HG02852 (cell line): Measurements from ENCODE around the gene FGF18.
"Not testable (repeated sequence)": the region's sequence is repeated elsewhere in the genome, so short reads cannot be mapped to it uniquely, and the experiment has no call there.

Experiments used
- ATAC-seq: cut with Tn5 transposase; IDR thresholded peaks from one replicate; pipeline ENCODE4 v1.9.1; 2021; ENCODE audit warnings: mild to moderate bottlenecking, moderate library complexity; ENCODE audit not compliant: unreplicated experiment

The FGF18 gene

DNA sequence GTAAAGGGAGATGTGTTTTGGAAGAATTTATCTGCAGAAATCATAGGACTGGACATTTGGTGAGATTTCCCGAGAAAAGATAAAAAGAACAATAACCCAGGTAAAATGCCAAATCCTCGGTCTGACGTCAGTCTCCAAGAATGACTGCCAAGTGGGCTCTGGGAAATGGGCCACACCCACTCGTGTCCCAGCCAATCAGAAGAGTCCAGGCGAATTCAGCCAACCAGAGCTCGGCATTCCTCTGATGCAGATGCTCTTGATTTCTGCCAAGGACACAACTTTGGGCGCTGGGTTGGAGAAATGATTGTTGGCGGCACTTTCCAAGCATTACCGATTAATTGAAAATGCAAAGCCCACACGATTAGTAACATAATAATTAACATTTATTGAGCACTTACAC lies 73.3 kb downstream of the FGF18 start:
- no peak for ATAC-seq

- no peak for ATAC-seq
Measured at GRCh38 chr5:171493646-171494393, 74.4 kb downstream of the FGF18 start.

GRCh38 chr5:171494452-171495121 lies 75.1 kb downstream of the FGF18 start:
- ATAC-seq, result no peak

- ATAC-seq, result no peak
Measured at GRCh38 chr5:171495122-171495700, 75.8 kb downstream of the FGF18 start.

DNA sequence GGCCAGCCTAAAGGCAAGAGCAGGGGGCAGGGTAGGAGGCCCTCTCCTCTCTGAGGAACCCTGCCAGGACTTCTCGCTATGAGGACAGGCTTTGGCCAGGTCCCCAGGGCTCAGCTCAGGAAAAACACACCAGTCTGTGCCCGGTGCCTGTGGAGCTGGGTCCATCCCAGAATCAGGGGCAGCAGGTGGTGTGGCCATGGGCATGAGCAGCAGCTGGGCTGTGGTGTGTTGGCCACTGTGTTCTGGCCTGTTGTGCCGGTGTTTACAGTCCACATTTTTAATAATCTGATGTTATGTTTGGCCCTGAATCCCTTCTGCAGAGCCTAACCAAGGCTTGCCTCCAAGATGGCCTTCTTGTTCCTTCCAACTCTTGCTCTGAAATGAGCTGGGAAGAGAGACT lies 77.0 kb downstream of the FGF18 start:
- ATAC-seq, result no peak

DNA sequence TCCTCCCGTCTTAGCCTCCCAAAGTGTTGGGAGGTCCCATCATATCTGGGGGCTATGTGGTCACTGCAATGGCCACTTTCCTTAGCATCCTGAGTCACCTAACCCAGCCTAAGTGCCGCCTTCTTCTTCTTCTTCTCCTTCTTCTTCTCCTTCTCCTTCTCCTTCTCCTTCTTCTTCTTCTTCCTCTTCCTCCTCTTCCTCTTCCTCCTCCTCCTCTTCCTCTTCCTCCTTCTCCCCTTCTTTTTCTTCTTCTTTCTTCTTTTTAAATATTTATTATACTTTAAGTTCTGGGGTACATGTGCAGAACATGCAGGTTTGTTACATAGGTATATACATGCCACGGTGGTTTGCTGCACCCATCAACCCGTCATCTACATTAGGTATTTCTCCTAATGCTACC lies 78.0 kb downstream of the FGF18 start:
- not testable (repeated sequence) for ATAC-seq

- no peak for ATAC-seq
Measured at GRCh38 chr5:171498166-171498565, 78.7 kb downstream of the FGF18 start.

GRCh38 chr5:171499611-171500010 lies 80.2 kb downstream of the FGF18 start:
- ATAC-seq, result no peak

- ATAC-seq, result no peak
Measured at GRCh38 chr5:171505473-171506043, 86.1 kb downstream of the FGF18 start.

- no peak for ATAC-seq
Measured at GRCh38 chr5:171506951-171507350, 87.5 kb downstream of the FGF18 start.
